ENCODE results near the gene RIT2.

Gene RIT2

GRCh38 chr18:42838546-42839145, 276.8 kb downstream of the RIT2 start:
- Histone ChIP-seq H4K20me1 (ENCODE audit: low read depth, low read length) (no peaks in the 10 kb centered on the region), H2AFZ (ENCODE audit: low read depth, low read length, severe bottlenecking) (no peak overlapping the region), H3K36me3 (ENCODE audit: low read length) (no peaks in the 10 kb centered on the region), H3K9me2 (replicated peaks; ENCODE audit: insufficient read depth, low read length) (no peaks in the 10 kb centered on the region; the same call in 1 of the 2 replicates), H3K9ac (ENCODE audit: low read length) (no peak overlapping the region), H3K4me3 (ENCODE audit: insufficient read depth, low read length, poor library complexity, severe bottlenecking) (no peak overlapping the region), H3F3A (ENCODE audit: insufficient read depth) (no peaks in the 10 kb centered on the region), H3K4me2 (ENCODE audit: low read depth, low read length, poor library complexity, severe bottlenecking) (no peak overlapping the region), H3K27me3 (ENCODE audit: low read length) (no peaks in the 10 kb centered on the region), H3K9me3 (ENCODE audit: insufficient read depth, low read length) (0 out of 2 replicates have a peak, but pooled peaks cover 4% of the 10 kb centered on the region), H3K27ac (ENCODE audit: low read depth, low read length) (no peak overlapping the region), H3K79me2 (ENCODE audit: insufficient read depth, low read length) (no peaks in the 10 kb centered on the region)
- TF ChIP-seq EZH2phosphoT487 (conservative IDR thresholded peaks at IDR 0.05; ENCODE audit: low read length): no peak
- TF ChIP-seq, protein P1, sequence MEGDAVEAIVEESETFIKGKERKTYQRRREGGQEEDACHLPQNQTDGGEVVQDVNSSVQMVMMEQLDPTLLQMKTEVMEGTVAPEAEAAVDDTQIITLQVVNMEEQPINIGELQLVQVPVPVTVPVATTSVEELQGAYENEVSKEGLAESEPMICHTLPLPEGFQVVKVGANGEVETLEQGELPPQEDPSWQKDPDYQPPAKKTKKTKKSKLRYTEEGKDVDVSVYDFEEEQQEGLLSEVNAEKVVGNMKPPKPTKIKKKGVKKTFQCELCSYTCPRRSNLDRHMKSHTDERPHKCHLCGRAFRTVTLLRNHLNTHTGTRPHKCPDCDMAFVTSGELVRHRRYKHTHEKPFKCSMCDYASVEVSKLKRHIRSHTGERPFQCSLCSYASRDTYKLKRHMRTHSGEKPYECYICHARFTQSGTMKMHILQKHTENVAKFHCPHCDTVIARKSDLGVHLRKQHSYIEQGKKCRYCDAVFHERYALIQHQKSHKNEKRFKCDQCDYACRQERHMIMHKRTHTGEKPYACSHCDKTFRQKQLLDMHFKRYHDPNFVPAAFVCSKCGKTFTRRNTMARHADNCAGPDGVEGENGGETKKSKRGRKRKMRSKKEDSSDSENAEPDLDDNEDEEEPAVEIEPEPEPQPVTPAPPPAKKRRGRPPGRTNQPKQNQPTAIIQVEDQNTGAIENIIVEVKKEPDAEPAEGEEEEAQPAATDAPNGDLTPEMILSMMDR (IDR thresholded peaks at IDR 0.05; ENCODE audit: insufficient read depth, low read length, poor library complexity, severe bottlenecking): no peak

GRCh38 chr18:42830936-42831335, 284.5 kb downstream of the RIT2 start:
- 0 out of 2 replicates have a peak, but pooled peaks cover 2% of the 10 kb centered on the region for H3K9me3 ChIP-seq (ENCODE audit: insufficient read depth, low read length)
- no peak overlapping the region for H3K27ac ChIP-seq (ENCODE audit: low read depth, low read length)
- H3K4me2 ChIP-seq (ENCODE audit: low read depth, low read length, poor library complexity, severe bottlenecking): no peak overlapping the region
- H2AFZ ChIP-seq (ENCODE audit: low read depth, low read length, severe bottlenecking): no peak overlapping the region
- no peaks in the 10 kb centered on the region for H3F3A ChIP-seq (ENCODE audit: insufficient read depth)
- TF ChIP-seq, protein P1 (IDR thresholded peaks at IDR 0.05; ENCODE audit: insufficient read depth, low read length, poor library complexity, severe bottlenecking): no peak
- no peak for TF ChIP-seq EZH2phosphoT487 (conservative IDR thresholded peaks at IDR 0.05; ENCODE audit: low read length)
- no peaks in the 10 kb centered on the region for H3K79me2 ChIP-seq (ENCODE audit: insufficient read depth, low read length)
- no peaks in the 10 kb centered on the region for H3K9me2 ChIP-seq (replicated peaks; ENCODE audit: insufficient read depth, low read length)
- H3K9ac ChIP-seq (ENCODE audit: low read length): no peak overlapping the region
- no peak overlapping the region for H3K4me3 ChIP-seq (ENCODE audit: insufficient read depth, low read length, poor library complexity, severe bottlenecking)
- H3K36me3 ChIP-seq (ENCODE audit: low read length): no peaks in the 10 kb centered on the region
- H3K27me3 ChIP-seq (ENCODE audit: low read length): no peaks in the 10 kb centered on the region
- H4K20me1 ChIP-seq (ENCODE audit: low read depth, low read length): no peaks in the 10 kb centered on the region

DNA sequence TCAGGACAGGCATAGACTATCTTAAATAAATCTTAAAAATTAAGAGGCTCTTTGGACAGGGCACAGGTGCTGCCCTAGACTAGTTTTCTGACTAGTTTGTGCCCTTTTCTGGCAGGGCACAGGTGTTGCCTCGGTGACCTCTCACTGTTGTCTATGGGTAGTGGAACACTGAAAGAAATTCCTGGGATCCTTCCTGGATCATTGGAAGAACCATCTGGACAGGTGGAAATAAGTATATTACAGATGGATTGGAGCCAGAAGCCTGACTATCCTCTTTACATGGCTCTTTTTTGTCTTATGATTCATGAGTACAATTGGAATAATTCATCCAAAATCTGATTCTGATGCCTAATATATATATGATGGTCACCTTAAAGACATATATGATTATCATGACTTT, 286.6 kb downstream of the RIT2 start:
- Histone ChIP-seq H3K9me2 (replicated peaks; ENCODE audit: insufficient read depth, low read length) (no peaks in the 10 kb centered on the region), H3K27ac (ENCODE audit: low read depth, low read length) (no peak overlapping the region)

More for the DNA sequence above, 286.6 kb downstream of the RIT2 start:
- Histone ChIP-seq H3K9me3 (ENCODE audit: insufficient read depth, low read length) (0 out of 2 replicates have a peak, but pooled peaks cover 5% of the 10 kb centered on the region), H3K4me3 (ENCODE audit: insufficient read depth, low read length, poor library complexity, severe bottlenecking) (no peak overlapping the region), H3K36me3 (ENCODE audit: low read length) (no peaks in the 10 kb centered on the region), H3K27me3 (ENCODE audit: low read length) (no peaks in the 10 kb centered on the region), H4K20me1 (ENCODE audit: low read depth, low read length) (no peaks in the 10 kb centered on the region), H2AFZ (ENCODE audit: low read depth, low read length, severe bottlenecking) (no peak overlapping the region), H3K79me2 (ENCODE audit: insufficient read depth, low read length) (no peaks in the 10 kb centered on the region), H3K4me2 (ENCODE audit: low read depth, low read length, poor library complexity, severe bottlenecking) (no peak overlapping the region), H3K9ac (ENCODE audit: low read length) (no peak overlapping the region), H3F3A (ENCODE audit: insufficient read depth) (no peaks in the 10 kb centered on the region)
- no peak for TF ChIP-seq EZH2phosphoT487 (conservative IDR thresholded peaks at IDR 0.05; ENCODE audit: low read length)
- TF ChIP-seq, protein P1 (IDR thresholded peaks at IDR 0.05; ENCODE audit: insufficient read depth, low read length, poor library complexity, severe bottlenecking): no peak
